ENCODE results near the gene OR1F1. TPM values are rescaled to one million over a fixed set of nuclear protein-coding genes. Genes with fewer than 3 reads are reported as not detected.
A peak's percentile ranks its signal among the peaks of the same experiment; 100 is the strongest.

Gene OR1F1
- total and polyA plus RNA-seq, 12 donors, result not detected

DNA sequence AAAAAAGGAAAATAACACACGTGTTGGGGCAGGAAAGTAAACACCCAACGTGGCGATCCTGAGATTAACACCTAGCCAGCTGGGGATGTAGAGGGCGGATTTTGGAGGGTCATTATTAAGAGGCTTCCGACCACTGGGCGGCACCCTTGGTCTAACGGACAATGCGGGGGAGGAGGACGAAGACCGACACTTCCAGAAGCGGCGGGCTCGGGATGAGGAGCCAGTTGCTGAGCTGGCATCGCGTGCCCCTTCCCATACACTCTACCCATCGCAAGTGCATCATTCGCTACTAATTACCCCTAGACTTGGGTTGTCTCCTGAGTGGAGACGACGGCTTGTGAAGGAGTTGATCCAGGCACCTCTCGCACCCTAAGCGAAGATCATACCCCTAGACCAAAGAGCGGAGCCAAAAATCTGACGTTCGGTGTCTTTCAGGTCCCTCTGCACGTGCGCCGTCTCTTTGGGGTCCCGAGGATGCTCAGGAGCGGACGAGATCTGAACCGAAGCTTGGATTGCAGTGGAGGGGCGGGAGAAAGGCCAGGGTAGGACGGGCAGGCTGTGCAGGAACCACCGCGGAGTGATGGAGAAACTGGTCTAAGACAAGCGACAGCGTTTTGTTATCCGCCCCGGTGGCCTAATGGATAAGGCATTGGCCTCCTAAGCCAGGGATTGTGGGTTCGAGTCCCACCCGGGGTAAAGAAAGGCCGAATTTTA, 35.6 kb upstream of the OR1F1 start:
- intact Hi-C loops (cut with DNase I), result loop anchor here in 3 of 10 donors (10.0 kb wide), 3 partner anchors 112 to 352 kb away; partner anchors contain the start of gene CLUAP1 (in 1 of the 3)
- Histone ChIP-seq H3K27ac (peak overlapping the region in 7 of 10 donors; percentile 0 to 68 (median 31)), H3K27me3 (peaks cover 0 to 14% (median 0%) of the 10 kb centered on the region in 7 donors), H3K9me3 (peaks cover 0 to 11% (median 0%) of the 10 kb centered on the region in 11 donors), H3K4me3 (peak overlapping the region in 9 of 10 donors; percentile 31 to 78 (median 72)), H3K36me3 (no peaks in the 10 kb centered on the region), H3K4me1 (peaks cover 2 to 42% (median 26%) of the 10 kb centered on the region in 9 donors)
- DNase-seq, result peak; percentile 83 to 90
- TF ChIP-seq, protein P1, sequence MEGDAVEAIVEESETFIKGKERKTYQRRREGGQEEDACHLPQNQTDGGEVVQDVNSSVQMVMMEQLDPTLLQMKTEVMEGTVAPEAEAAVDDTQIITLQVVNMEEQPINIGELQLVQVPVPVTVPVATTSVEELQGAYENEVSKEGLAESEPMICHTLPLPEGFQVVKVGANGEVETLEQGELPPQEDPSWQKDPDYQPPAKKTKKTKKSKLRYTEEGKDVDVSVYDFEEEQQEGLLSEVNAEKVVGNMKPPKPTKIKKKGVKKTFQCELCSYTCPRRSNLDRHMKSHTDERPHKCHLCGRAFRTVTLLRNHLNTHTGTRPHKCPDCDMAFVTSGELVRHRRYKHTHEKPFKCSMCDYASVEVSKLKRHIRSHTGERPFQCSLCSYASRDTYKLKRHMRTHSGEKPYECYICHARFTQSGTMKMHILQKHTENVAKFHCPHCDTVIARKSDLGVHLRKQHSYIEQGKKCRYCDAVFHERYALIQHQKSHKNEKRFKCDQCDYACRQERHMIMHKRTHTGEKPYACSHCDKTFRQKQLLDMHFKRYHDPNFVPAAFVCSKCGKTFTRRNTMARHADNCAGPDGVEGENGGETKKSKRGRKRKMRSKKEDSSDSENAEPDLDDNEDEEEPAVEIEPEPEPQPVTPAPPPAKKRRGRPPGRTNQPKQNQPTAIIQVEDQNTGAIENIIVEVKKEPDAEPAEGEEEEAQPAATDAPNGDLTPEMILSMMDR (IDR thresholded peaks at IDR 0.05), result peak in 7 of 9 donors; percentile 24 to 62 (median 48)
- 1% methylated on average over 42 of the region's 42 CpGs for WGBS, 2 donors
- ATAC-seq, result peak; percentile 14 to 56 (median 49)

DNA sequence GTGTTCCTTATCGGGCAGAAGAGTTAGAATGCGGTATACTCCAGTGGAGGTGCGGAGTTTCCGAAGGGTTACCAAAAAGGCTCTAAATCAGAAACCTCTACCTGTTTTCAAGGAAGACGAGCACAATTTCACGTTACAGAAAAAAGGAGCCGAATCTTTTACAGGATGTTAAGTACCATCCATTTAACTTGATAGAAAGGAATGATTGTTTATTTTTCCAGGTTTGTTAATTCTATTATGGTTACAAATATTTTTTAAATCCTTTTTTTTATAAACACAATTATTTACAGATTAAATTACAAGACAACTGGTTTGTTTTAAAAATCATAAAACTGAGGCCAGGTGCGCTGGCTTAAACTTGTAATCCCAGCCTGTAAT, 35.0 kb upstream of the OR1F1 start:
- no peak for DNase-seq
- no peak for ATAC-seq
- TF ChIP-seq, protein P1 (IDR thresholded peaks at IDR 0.05), result no peak
- intact Hi-C loops (cut with DNase I), result loop anchor here in 3 of 10 donors (10.0 kb wide), 3 partner anchors 112 to 352 kb away; partner anchors contain the start of gene CLUAP1 (in 1 of the 3)
- Histone ChIP-seq H3K4me3 (peak overlapping the region in 7 of 10 donors; percentile 33 to 78 (median 75)), H3K27me3 (peaks cover 0 to 14% (median 0%) of the 10 kb centered on the region in 7 donors), H3K27ac (peak overlapping the region in 4 of 10 donors; percentile 0 to 68 (median 44)), H3K36me3 (no peaks in the 10 kb centered on the region), H3K4me1 (peaks cover 2 to 47% (median 32%) of the 10 kb centered on the region in 9 donors), H3K9me3 (peaks cover 0 to 11% (median 0%) of the 10 kb centered on the region in 11 donors)
- 9 to 12% methylated on average over 8 of the region's 8 CpGs for WGBS, 2 donors

DNA sequence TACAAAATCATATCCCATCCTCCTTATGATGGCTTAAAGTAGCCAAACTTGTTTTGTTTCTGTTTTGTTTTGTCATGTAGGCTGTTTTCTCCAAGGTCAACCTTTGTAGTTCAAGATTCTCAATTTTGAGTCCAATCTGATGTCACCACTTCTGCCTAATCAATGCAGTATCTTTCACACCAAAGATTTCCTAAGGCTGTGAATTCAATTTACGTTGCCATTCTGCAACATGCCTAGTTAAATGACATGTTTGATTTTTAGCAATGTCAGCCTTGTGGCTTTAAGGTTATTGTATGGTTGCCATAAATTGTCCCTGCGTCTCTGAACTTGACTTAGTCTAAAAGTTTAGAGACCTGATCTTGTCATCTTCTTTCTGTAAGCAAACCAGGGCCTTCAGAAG, 32.8 kb upstream of the OR1F1 start:
- ATAC-seq, result no peak
- Histone ChIP-seq H3K4me3 (no peak overlapping the region), H3K9me3 (peaks cover 0 to 11% (median 0%) of the 10 kb centered on the region in 11 donors), H3K27me3 (peaks cover 0 to 17% (median 0%) of the 10 kb centered on the region in 7 donors), H3K36me3 (no peaks in the 10 kb centered on the region), H3K4me1 (peaks cover 4 to 47% (median 41%) of the 10 kb centered on the region in 9 donors), H3K27ac (no peak overlapping the region)
- TF ChIP-seq, protein P1 (IDR thresholded peaks at IDR 0.05), result no peak
- no peak for DNase-seq
- intact Hi-C loops (cut with DNase I), result loop anchor here in 3 of 10 donors (10.0 kb wide), 3 partner anchors 110 to 350 kb away; partner anchors contain the start of gene CLUAP1 (in 1 of the 3)
- 75 to 91% methylated on average over 2 of the region's 2 CpGs for WGBS, 2 donors

DNA sequence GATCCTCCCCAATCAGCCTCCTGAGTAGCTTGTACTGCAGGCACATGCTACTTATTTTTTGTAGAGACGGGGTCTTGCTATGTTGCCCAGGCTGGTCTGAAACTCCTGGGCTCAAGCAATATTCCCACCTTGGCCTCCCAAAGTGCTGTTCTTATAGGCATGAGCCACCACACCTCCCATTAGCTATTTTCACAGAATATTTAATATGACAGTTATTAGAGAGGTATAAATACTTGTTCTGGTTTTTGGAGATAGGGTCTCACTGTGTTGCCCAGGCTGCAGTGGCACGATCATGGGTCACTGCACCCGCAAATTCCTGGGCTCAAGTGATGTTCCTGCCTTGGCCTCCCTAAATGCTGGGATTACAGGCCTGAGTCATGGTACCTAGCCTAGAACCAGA, 32.0 kb upstream of the OR1F1 start:
- ATAC-seq (no peak), DNase-seq (no peak)
- peaks cover 0 to 21% (median 0%) of the 10 kb centered on the region in 7 donors for H3K27me3 ChIP-seq
- TF ChIP-seq, protein P1 (IDR thresholded peaks at IDR 0.05), result no peak
- H3K27ac ChIP-seq, result no peak overlapping the region
- H3K4me3 ChIP-seq, result no peak overlapping the region
- H3K4me1 ChIP-seq, result peaks cover 4 to 45% (median 39%) of the 10 kb centered on the region in 9 donors
- H3K36me3 ChIP-seq, result no peaks in the 10 kb centered on the region
- intact Hi-C loops (cut with DNase I), result loop anchor here in 3 of 10 donors (10.0 kb wide), 3 partner anchors 109 to 349 kb away; partner anchors contain the start of gene CLUAP1 (in 1 of the 3)
- peaks cover 0 to 11% (median 0%) of the 10 kb centered on the region in 11 donors for H3K9me3 ChIP-seq
- 98% methylated on average over 3 of the region's 3 CpGs for WGBS, 2 donors

Data from heart right ventricle (tissue), 16 donors.